Karpas-422 (cell line): ENCODE results near the gene NCAM2. TPM values are rescaled to one million over a fixed set of nuclear protein-coding genes. Genes with fewer than 3 reads are reported as not detected.

Source experiments
- DNase-seq: peaks from one replicate; pipeline ENCODE4 v3.0.0-alpha.2; 2015
- H2AFZ ChIP-seq: fragments of 200-600 bp; sonication (generic); 2 replicates; pipeline ENCODE4 v1.6.1; 2014; ENCODE audit warnings: antibody characterized with exemption, low read length, mixed read lengths
- H3K27ac ChIP-seq: fragments of 200-600 bp; sonication (generic); 2 replicates; pipeline ENCODE4 v1.5.1; 2014; ENCODE audit warnings: mild to moderate bottlenecking, low read length, moderate library complexity
- H3K27me3 ChIP-seq: fragments of 200-600 bp; sonication (generic); 2 replicates; pipeline ENCODE4 v1.6.1; 2014; ENCODE audit warnings: low read length, mixed read lengths
- H3K36me3 ChIP-seq: fragments of 200-600 bp; sonication (generic); 2 replicates; pipeline ENCODE4 v1.6.1; 2014; ENCODE audit warnings: low read length, mixed read lengths; ENCODE audit not compliant: insufficient read depth
- H3K4me1 ChIP-seq: fragments of 200-600 bp; sonication (generic); 2 replicates; pipeline ENCODE4 v1.6.1; 2014; ENCODE audit warnings: mild to moderate bottlenecking, low read length, mixed read lengths
- H3K4me2 ChIP-seq: fragments of 200-600 bp; sonication (generic); 2 replicates; pipeline ENCODE4 v1.6.1; 2014; ENCODE audit warnings: low read length, low read depth, mild to moderate bottlenecking; ENCODE audit not compliant: poor library complexity, severe bottlenecking
- H3K4me3 ChIP-seq: fragments of 200-600 bp; sonication (generic); 2 replicates; pipeline ENCODE4 v1.5.1; 2014; ENCODE audit warnings: mild to moderate bottlenecking, antibody characterized with exemption, low read length, mixed read lengths
- H3K79me2 ChIP-seq: fragments of 200-600 bp; sonication (generic); 2 replicates; pipeline ENCODE4 v1.6.1; 2014; ENCODE audit warnings: mild to moderate bottlenecking, low read length, mixed read lengths
- H3K9ac ChIP-seq: fragments of 200-600 bp; sonication (generic); 2 replicates; pipeline ENCODE4 v1.6.0; 2014; ENCODE audit warnings: low read length
- H3K9me2 ChIP-seq: fragments of 200-600 bp; sonication (generic), shearing (Covaris generic); replicated peaks from 2 replicates; pipeline ENCODE4 v1.6.0; 2014; ENCODE audit warnings: mild to moderate bottlenecking, low read length, moderate library complexity; ENCODE audit not compliant: insufficient read depth
- H3K9me3 ChIP-seq: fragments of 300-700, 200-600 bp; sonication (generic); 2 replicates; pipeline ENCODE4 v1.6.1; 2014; ENCODE audit warnings: low read length, mixed read lengths
- H4K20me1 ChIP-seq: fragments of 200-600 bp; sonication (generic); 2 replicates; pipeline ENCODE4 v1.6.1; 2014; ENCODE audit warnings: mild to moderate bottlenecking, antibody characterized with exemption, low read length, low read depth; ENCODE audit not compliant: insufficient read depth
- total RNA-seq: library from RNA; depleted of rRNA; stranded (reverse); fragments of >200 nt; shearing (Covaris generic); gene quantifications from 2 replicates; pipeline ENCODE4 v1.2.3, GENCODE V29; 2014; ENCODE audit warnings: low replicate concordance; rRNA removed

Gene NCAM2
- total RNA-seq = 0.18 TPM in 1 of 2 replicates, not detected in the other

DNA sequence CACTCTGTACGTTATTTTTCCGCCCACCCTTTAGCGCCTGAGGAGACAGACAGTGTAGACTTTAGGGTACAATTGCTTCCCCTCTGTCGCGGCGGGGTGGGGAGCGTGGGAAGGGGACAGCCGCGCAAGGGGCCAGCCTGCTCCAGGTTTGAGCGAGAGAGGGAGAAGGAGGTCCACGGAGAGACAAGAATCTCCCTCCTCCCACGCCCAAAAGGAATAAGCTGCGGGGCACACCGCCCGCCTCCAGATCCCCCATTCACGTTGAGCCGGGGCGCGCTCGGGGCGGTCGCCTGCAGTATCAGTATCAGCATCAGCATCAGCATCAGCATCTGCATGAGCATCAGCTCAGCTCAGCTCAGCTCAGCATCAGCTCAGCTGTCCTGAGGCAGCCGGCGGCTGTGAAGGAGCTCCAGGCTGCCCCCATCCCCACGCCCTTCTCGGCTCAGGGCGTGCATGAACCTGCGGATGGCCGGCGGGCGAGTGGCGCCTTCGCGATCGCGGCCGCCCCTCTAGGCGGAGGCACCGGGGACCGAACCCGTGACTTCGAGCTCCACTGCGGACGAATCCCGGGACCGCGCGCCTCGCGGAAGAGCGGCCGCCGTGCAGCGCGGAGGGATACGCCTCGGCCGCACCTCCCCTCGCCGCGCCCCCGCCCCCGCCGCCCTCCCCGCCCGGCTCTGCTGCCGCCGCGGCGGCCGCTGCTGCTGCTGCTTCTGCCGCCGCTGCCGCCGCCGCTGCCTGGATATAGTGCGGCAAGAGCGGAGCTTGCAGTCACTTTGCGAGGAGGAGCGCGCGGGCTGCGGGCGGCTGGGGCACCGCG is at the start of gene NCAM2:
Gene NCAM2 (plus strand): TSS at position 774 of the 820 bp plus-strand sequence.
- Histone ChIP-seq H3K9ac (no peak within 1 kb of the TSS), H3K79me2 (no peaks in the 10 kb centered on the region), H3K9me2 (no peaks in the 10 kb centered on the region), H3K27ac (no peak within 1 kb of the TSS), H4K20me1 (no peaks in the 10 kb centered on the region), H3K4me3 (no peak within 1 kb of the TSS), H3K4me1 (peaks cover 15% of the 10 kb centered on the region), H3K36me3 (no peaks in the 10 kb centered on the region), H3K9me3 (no peaks in the 10 kb centered on the region), H2AFZ (no peak within 1 kb of the TSS), H3K4me2 (no peak within 1 kb of the TSS), H3K27me3 (no peaks in the 10 kb centered on the region)
- DNase-seq = no peak

DNA sequence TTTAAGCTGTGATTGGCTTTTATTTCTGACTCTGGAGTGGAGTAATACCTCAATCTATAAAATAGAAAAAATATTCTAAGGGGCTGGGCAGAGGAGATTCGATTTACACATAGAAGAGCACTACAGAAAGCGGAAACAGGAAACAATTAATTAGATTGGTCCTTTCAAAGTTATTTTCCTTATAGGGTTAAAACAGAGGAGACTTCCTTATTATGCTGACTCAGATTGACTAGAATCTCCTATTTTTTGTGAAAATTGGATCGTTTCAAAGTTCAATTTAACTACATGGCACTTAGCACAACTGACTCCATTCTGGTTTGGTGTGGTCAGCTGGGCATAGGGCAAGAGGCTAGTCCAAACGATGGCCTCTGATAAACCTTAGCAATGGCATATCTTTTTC is 48.3 kb upstream of the NCAM2 start:
- no peaks in the 10 kb centered on the region for H4K20me1 ChIP-seq
- H3K27me3 ChIP-seq = no peaks in the 10 kb centered on the region
- no peaks in the 10 kb centered on the region for H3K36me3 ChIP-seq
- no peak overlapping the region for H3K4me2 ChIP-seq
- H3K79me2 ChIP-seq = no peaks in the 10 kb centered on the region
- peak overlapping the region; percentile 55; the same call in 1 of the 2 replicates for H2AFZ ChIP-seq
- H3K4me3 ChIP-seq = no peak overlapping the region
- DNase-seq = peak; percentile 46
- H3K9me2 ChIP-seq = no peaks in the 10 kb centered on the region
- H3K4me1 ChIP-seq = peaks cover 58% of the 10 kb centered on the region
- H3K9me3 ChIP-seq = no peaks in the 10 kb centered on the region
- H3K27ac ChIP-seq = peak overlapping the region; percentile 97
- H3K9ac ChIP-seq = no peak overlapping the region

DNA sequence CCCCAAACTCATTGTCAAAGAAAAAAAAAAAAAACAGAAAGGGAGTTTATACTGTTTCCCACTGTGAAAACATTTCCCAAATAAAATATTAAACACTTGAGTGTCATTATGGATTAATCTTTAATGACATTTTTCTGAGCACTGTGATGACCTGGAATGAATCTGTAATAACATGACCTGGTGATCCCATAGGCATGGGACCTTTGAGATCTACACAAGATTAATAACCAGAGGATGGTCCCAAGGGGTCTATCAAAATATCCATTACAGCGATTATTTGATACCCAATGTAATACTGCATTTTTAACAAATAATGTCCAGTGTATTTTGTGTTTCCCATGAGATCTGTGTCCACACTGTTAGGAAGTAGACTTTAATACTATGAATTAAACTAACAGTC is 32.4 kb upstream of the NCAM2 start:
- no peak overlapping the region for H3K4me2 ChIP-seq
- DNase-seq = no peak

DNA sequence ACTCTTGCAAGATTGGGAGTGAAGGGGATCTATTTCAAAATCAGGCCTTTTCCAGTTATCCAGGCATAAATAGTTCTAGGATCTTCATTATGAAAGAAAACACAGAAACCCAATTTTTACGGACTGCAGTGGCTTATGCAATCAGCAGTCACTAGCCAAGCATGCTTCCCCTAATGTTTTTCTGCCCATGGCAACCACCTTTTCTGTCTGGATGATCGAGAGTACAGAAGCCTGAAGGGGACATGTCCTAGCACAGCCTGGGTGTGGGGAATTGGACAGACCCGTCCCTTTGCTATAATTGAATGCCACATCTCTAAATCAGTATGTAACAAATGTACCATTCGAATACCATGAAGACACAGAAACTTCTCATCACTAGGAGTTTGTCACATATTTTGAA is 29.8 kb upstream of the NCAM2 start:
- no peaks in the 10 kb centered on the region for H3K9me3 ChIP-seq
- no peaks in the 10 kb centered on the region for H3K79me2 ChIP-seq
- peak overlapping the region; percentile 91 for H3K27ac ChIP-seq
- no peaks in the 10 kb centered on the region for H3K9me2 ChIP-seq
- H3K4me3 ChIP-seq = peak overlapping the region; percentile 27; the same call in 1 of the 2 replicates
- peak overlapping the region; percentile 43 for H3K9ac ChIP-seq
- H3K4me2 ChIP-seq = peak overlapping the region; percentile 37
- peaks cover 80% of the 10 kb centered on the region for H3K4me1 ChIP-seq
- no peaks in the 10 kb centered on the region for H3K27me3 ChIP-seq
- no peaks in the 10 kb centered on the region for H4K20me1 ChIP-seq
- no peak overlapping the region; the same call in 1 of the 2 replicates for H2AFZ ChIP-seq
- DNase-seq = peak; percentile 80
- H3K36me3 ChIP-seq = no peaks in the 10 kb centered on the region

More for the DNA sequence above, 32.4 kb upstream of the NCAM2 start:
- Histone ChIP-seq H3K79me2 (no peaks in the 10 kb centered on the region), H4K20me1 (no peaks in the 10 kb centered on the region), H3K27me3 (no peaks in the 10 kb centered on the region), H3K4me3 (no peak overlapping the region), H2AFZ (no peak overlapping the region), H3K9me2 (no peaks in the 10 kb centered on the region), H3K9ac (no peak overlapping the region), H3K27ac (peak overlapping the region; percentile 91), H3K9me3 (no peaks in the 10 kb centered on the region), H3K36me3 (no peaks in the 10 kb centered on the region), H3K4me1 (peaks cover 94% of the 10 kb centered on the region)

DNA sequence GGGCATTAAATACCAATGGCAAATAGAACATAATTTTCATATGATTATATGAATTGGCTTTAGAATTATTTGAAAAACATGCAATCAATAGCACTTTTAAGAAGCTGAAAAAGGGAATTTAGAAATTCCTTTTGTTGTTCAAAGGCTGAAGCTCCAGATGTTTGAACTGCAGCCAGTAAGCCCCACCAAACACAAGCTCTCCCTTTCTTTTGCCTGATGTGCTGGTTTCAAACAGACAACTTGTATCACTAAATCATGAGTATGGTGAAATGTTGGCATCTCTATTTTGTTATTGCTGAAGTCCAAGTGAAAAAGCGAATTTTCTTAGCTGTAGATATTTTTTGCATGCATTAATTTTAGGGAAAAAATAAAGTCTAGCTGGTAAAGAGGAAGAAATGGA is 27.5 kb upstream of the NCAM2 start:
- Histone ChIP-seq H3K79me2 (no peaks in the 10 kb centered on the region), H3K27ac (peak overlapping the region; percentile 91), H3K9me2 (no peaks in the 10 kb centered on the region), H3K9ac (no peak overlapping the region), H3K27me3 (no peaks in the 10 kb centered on the region), H3K4me1 (peaks cover 63% of the 10 kb centered on the region), H3K4me3 (no peak overlapping the region), H3K9me3 (no peaks in the 10 kb centered on the region), H4K20me1 (no peaks in the 10 kb centered on the region), H2AFZ (no peak overlapping the region), H3K36me3 (no peaks in the 10 kb centered on the region), H3K4me2 (peak overlapping the region; percentile 16)
- no peak for DNase-seq

DNA sequence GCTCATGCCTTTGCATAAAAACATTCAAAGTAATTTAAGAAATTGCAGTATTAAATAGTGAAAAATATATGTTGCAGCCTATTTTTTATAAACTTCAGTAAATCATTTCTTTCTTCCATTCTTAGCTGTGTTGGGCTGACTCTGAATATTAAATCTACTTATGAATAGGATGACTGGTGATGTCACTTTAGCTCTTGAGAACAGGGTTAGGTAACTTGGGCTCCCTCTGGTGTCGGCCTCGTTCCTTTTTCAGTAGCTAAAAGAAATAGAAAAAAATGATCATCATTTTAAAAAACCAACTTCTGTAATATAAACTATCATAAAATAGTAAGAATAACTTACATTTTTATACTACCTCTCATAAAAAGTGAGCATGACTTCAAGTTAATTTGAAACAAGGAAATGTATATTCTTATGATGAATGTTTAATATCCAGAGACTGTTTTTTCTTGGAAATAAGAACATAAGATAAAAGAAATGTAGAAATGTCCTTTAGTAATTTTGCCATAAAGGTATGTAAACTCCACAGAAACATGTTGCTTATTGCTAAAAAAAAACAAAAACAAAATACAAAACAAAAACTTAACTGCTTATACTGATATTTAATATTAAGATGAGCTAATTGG is 26.8 kb upstream of the NCAM2 start:
- no peaks in the 10 kb centered on the region for H3K27me3 ChIP-seq
- no peak overlapping the region for H2AFZ ChIP-seq
- H3K4me2 ChIP-seq = peak overlapping the region; percentile 16
- H3K27ac ChIP-seq = peak overlapping the region; percentile 91
- no peaks in the 10 kb centered on the region for H3K79me2 ChIP-seq
- H3K9ac ChIP-seq = no peak overlapping the region
- no peaks in the 10 kb centered on the region for H3K9me3 ChIP-seq
- no peaks in the 10 kb centered on the region for H3K9me2 ChIP-seq
- H3K4me1 ChIP-seq = peaks cover 55% of the 10 kb centered on the region
- no peak overlapping the region for H3K4me3 ChIP-seq
- H3K36me3 ChIP-seq = no peaks in the 10 kb centered on the region
- peak; percentile 90 for DNase-seq
- no peaks in the 10 kb centered on the region for H4K20me1 ChIP-seq

DNA sequence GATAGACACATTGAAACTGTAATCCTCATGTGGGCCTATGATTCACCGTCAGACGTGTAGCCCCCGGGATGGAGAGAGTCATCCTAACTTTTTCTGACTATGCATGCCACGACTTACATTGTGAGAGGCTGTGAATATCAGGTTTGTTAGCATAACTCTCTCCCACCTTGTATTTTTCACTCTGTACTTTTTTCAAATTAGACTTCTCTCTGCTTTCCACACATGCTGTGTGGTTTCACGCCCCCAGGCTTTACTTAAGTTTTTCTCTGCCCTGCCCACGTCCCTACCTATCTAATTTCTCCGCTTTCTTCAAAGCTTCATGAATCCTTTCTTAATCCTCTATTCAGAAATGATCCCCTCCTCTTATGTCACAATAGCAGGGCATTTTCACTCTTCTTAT is 3.4 kb upstream of the NCAM2 start:
- Histone ChIP-seq H2AFZ (no peak overlapping the region), H3K9me3 (no peaks in the 10 kb centered on the region), H3K9me2 (no peaks in the 10 kb centered on the region), H4K20me1 (no peaks in the 10 kb centered on the region), H3K27me3 (no peaks in the 10 kb centered on the region), H3K9ac (no peak overlapping the region), H3K4me3 (no peak overlapping the region), H3K36me3 (no peaks in the 10 kb centered on the region), H3K4me2 (no peak overlapping the region), H3K79me2 (no peaks in the 10 kb centered on the region), H3K4me1 (no peaks in the 10 kb centered on the region), H3K27ac (no peak overlapping the region)
- no peak for DNase-seq
